H1 (cell line): Measurements from ENCODE around the gene LRP3. TPM values are rescaled to one million over a fixed set of nuclear protein-coding genes. Genes with fewer than 3 reads are reported as not detected.
A peak's percentile ranks its signal among the peaks of the same experiment; 100 is the strongest.

Source experiments
- CTCF ChIA-PET: fragments of 300-600 bp; sonication (Branson Sonifier 250); formaldehyde crosslinking; loops from one replicate; lab custom pipeline; 2021; ENCODE audit not compliant: partially characterized antibody; lab: Charles Lee
- POLR2A ChIA-PET: fragments of 300-600 bp; sonication (Branson Sonifier 250); formaldehyde crosslinking; loops from one replicate; lab custom pipeline; 2021; ENCODE audit warnings: inconsistent platforms; ENCODE audit not compliant: partially characterized antibody; lab: Charles Lee
- DNase-seq, 2 experiments: peaks; one replicate each; pipeline versions ENCODE4 v3.0.0 to v3.0.0-alpha.2; 2010 to 2022; ENCODE audit warnings: low spot score in 2 of 2, low read depth in 1 of 2, mixed read lengths in 1 of 2
- FAIRE-seq: peaks from 2 replicates; lab custom pipeline; 2011; peaks lifted over from hg19 to GRCh38; lab: Jason Lieb, UNC
- H2AFZ ChIP-seq: 2 replicates; pipeline ENCODE4 v1.8.1; 2012; ENCODE audit warnings: low read length, inconsistent platforms
- H2AK5ac ChIP-seq: 2 replicates; pipeline ENCODE4 v1.6.1; 2013; ENCODE audit warnings: low read depth, low read length
- H2BK120ac ChIP-seq: replicated peaks from 2 replicates; pipeline ENCODE3; 2013; ENCODE audit warnings: low read depth, low read length, inconsistent platforms
- H2BK12ac ChIP-seq: 2 replicates; pipeline ENCODE4 v1.6.1; 2013; ENCODE audit warnings: low read depth, low read length
- H2BK15ac ChIP-seq: 2 replicates; pipeline ENCODE4 v1.6.1; 2013; ENCODE audit warnings: low read length
- H2BK20ac ChIP-seq: 2 replicates; pipeline ENCODE4 v1.6.1; 2013; ENCODE audit warnings: low read length
- H2BK5ac ChIP-seq: 2 replicates; pipeline ENCODE4 v1.6.1; 2013; ENCODE audit warnings: low read depth, low read length
- H3K14ac ChIP-seq: 2 replicates; pipeline ENCODE4 v1.6.1; 2013; ENCODE audit warnings: inconsistent platforms; ENCODE audit not compliant: insufficient read length
- H3K18ac ChIP-seq: 2 replicates; pipeline ENCODE4 v1.6.1; 2013; ENCODE audit warnings: low read length; ENCODE audit errors: extremely low read depth
- H3K23ac ChIP-seq: 2 replicates; pipeline ENCODE4 v1.6.1; 2013; ENCODE audit warnings: inconsistent platforms; ENCODE audit not compliant: insufficient read length
- H3K23me2 ChIP-seq: 2 replicates; pipeline ENCODE4 v1.6.1; 2013; ENCODE audit warnings: low read depth, low read length
- H3K27ac ChIP-seq: 2 replicates; pipeline ENCODE4 v1.6.1; 2011; ENCODE audit warnings: low read depth, low read length, inconsistent platforms
- H3K27me3 ChIP-seq, 4 experiments: replicated peaks in 1 of 4; 1 replicate in 1 of 4; 2 replicates in 3 of 4; pipeline versions ENCODE4 v1.6.1 to v1.8.1; 2011 to 2013; ENCODE audit warnings: low read length in 3 of 4, mild to moderate bottlenecking in 3 of 4, inconsistent platforms in 2 of 4, mixed read lengths in 2 of 4, moderate library complexity in 1 of 4; ENCODE audit not compliant: control insufficient read depth in 3 of 4, insufficient read depth in 3 of 4; ENCODE audit errors: extremely low read depth in 1 of 4
- H3K36me3 ChIP-seq, 4 experiments: 2 replicates each; pipeline versions ENCODE4 v1.6.1 to v1.8.1; 2011 to 2013; ENCODE audit warnings: mild to moderate bottlenecking in 4 of 4, low read length in 3 of 4, moderate library complexity in 2 of 4, control low read depth in 1 of 4, inconsistent platforms in 1 of 4; ENCODE audit not compliant: insufficient read depth in 4 of 4, control insufficient read depth in 2 of 4
- H3K4ac ChIP-seq: replicated peaks from 2 replicates; pipeline ENCODE3; 2013; ENCODE audit warnings: low read length, low read depth, mixed read lengths, inconsistent platforms; ENCODE audit not compliant: insufficient read length
- H3K4me1 ChIP-seq, 4 experiments: replicated peaks in 1 of 4; 1 replicate in 1 of 4; 2 replicates in 3 of 4; pipeline versions ENCODE4 v1.6.1 to v1.8.1; 2011 to 2013; ENCODE audit warnings: low read length in 3 of 4, inconsistent platforms in 2 of 4, mixed read lengths in 1 of 4; ENCODE audit not compliant: insufficient read depth in 4 of 4, control insufficient read depth in 3 of 4
- H3K4me2 ChIP-seq, 2 experiments: 2 replicates each; pipeline versions ENCODE4 v1.6.1 to v1.8.1; 2011 to 2013; ENCODE audit warnings: low read depth in 2 of 2, low read length in 2 of 2, control low read depth in 1 of 2, inconsistent platforms in 1 of 2, mild to moderate bottlenecking in 1 of 2; ENCODE audit not compliant: insufficient read depth in 1 of 2
- H3K4me3 ChIP-seq, 4 experiments: fragments of 200-600, 300-600 bp in 1 of 4; sonication (generic), shearing (Covaris generic), sonication (Bioruptor Twin) in 1 of 4; 2 replicates each; pipeline versions ENCODE4 v1.5.1 to v1.8.1; 2011 to 2016; ENCODE audit warnings: low read length in 4 of 4, low read depth in 3 of 4, control low read depth in 2 of 4, inconsistent platforms in 2 of 4, mild to moderate bottlenecking in 2 of 4, mixed read lengths in 1 of 4, moderate library complexity in 1 of 4; ENCODE audit not compliant: insufficient read depth in 2 of 4; ENCODE audit errors: extremely low read depth in 1 of 4
- H3K56ac ChIP-seq: replicated peaks from 2 replicates; pipeline ENCODE3; 2013; ENCODE audit warnings: low read depth, mild to moderate bottlenecking, mixed read lengths, low read length, inconsistent platforms; ENCODE audit not compliant: insufficient read length
- H3K79me1 ChIP-seq: 2 replicates; pipeline ENCODE4 v1.6.1; 2013; ENCODE audit warnings: low read depth, low read length, control low read depth
- H3K79me2 ChIP-seq, 2 experiments: 2 replicates each; pipeline versions ENCODE4 v1.6.1 to v1.8.1; 2012 to 2013; ENCODE audit warnings: low read length in 2 of 2, mild to moderate bottlenecking in 2 of 2, inconsistent platforms in 1 of 2; ENCODE audit not compliant: insufficient read depth in 2 of 2, control insufficient read depth in 1 of 2
- H3K9ac ChIP-seq, 4 experiments: replicated peaks in 1 of 4; 1 replicate in 1 of 4; 2 replicates in 3 of 4; pipeline versions ENCODE4 v1.6.1 to v1.8.1; 2011 to 2013; ENCODE audit warnings: low read depth in 3 of 4, low read length in 3 of 4, control low read depth in 2 of 4, mild to moderate bottlenecking in 2 of 4, moderate library complexity in 2 of 4, inconsistent platforms in 1 of 4; ENCODE audit errors: extremely low read depth in 1 of 4
- H3K9me3 ChIP-seq, 2 experiments: 2 replicates each; pipeline versions ENCODE4 v1.6.1 to v1.8.1; 2012 to 2013; ENCODE audit warnings: mild to moderate bottlenecking in 2 of 2, moderate library complexity in 2 of 2, control low read depth in 1 of 2, inconsistent platforms in 1 of 2, low read depth in 1 of 2, low read length in 1 of 2, mixed read lengths in 1 of 2; ENCODE audit not compliant: insufficient read depth in 2 of 2
- H4K20me1 ChIP-seq, 2 experiments: replicated peaks in 1 of 2; 2 replicates each; pipeline versions ENCODE3 to v1.8.1; 2011 to 2013; ENCODE audit warnings: inconsistent platforms in 2 of 2, low read length in 2 of 2, mild to moderate bottlenecking in 1 of 2; ENCODE audit not compliant: insufficient read depth in 2 of 2, control insufficient read depth in 1 of 2
- H4K5ac ChIP-seq: 2 replicates; pipeline ENCODE4 v1.6.1; 2013; ENCODE audit warnings: low read length, low read depth, mixed read lengths, inconsistent platforms; ENCODE audit not compliant: insufficient read length
- H4K8ac ChIP-seq: 2 replicates; pipeline ENCODE4 v1.8.0; 2013; ENCODE audit warnings: mild to moderate bottlenecking, moderate library complexity, low read length, inconsistent platforms; ENCODE audit not compliant: insufficient read depth; ENCODE audit errors: extremely low read depth
- H4K91ac ChIP-seq: replicated peaks from 2 replicates; pipeline ENCODE3; 2013; ENCODE audit warnings: low read length, mixed read lengths, inconsistent platforms; ENCODE audit not compliant: insufficient read length
- BRCA1 ChIP-seq: IDR thresholded peaks from 2 replicates; pipeline ENCODE4 v1.6.1; 2012; ENCODE audit warnings: low read depth, low read length, improper control_type of control experiment
- CREB1 ChIP-seq: IDR thresholded peaks from 2 replicates; pipeline ENCODE4 v1.6.1; 2012; ENCODE audit warnings: inconsistent platforms
- GTF2F1 ChIP-seq: IDR thresholded peaks from 2 replicates; pipeline ENCODE4 v1.6.1; 2012; ENCODE audit warnings: low read depth, low read length, improper control_type of control experiment, borderline replicate concordance
- POU5F1 ChIP-seq: IDR thresholded peaks from 2 replicates; pipeline ENCODE4 v1.6.1; 2011; ENCODE audit warnings: low read depth, mild to moderate bottlenecking, low read length, moderate library complexity
- RFX5 ChIP-seq: IDR thresholded peaks from 2 replicates; pipeline ENCODE4 v1.6.1; 2011; ENCODE audit warnings: low read depth, low read length, improper control_type of control experiment, borderline replicate concordance
- SRF ChIP-seq: IDR thresholded peaks from 2 replicates; pipeline ENCODE4 v1.6.1; 2011; ENCODE audit warnings: mild to moderate bottlenecking, low read depth, low read length, moderate library complexity
- WGBS, 2 experiments: shearing (Covaris generic) in 1 of 2; methylation state at CpG; one replicate each; pipeline versions ENCODE4 v1.1.6 to v1.1.7; 2013 to 2015; ENCODE audit warnings: low lambda C conversion rate in 2 of 2, mixed read lengths in 2 of 2, inconsistent platforms in 1 of 2, low coverage in 1 of 2, missing lambda C conversion rate in 1 of 2; ENCODE audit not compliant: insufficient replicate concordance in 2 of 2, insufficient coverage in 1 of 2, insufficient read length in 1 of 2; ENCODE audit errors: extremely low coverage in 1 of 2, missing lambda C conversion rate in 1 of 2; 5-methylcytosine and 5-hydroxymethylcytosine counted together
- polyA plus RNA-seq, 7 experiments: library from polyadenylated mRNA; depleted of rRNA in 3 of 7; stranded (reverse) in 5 of 7; unstranded in 2 of 7; fragments of >200 nt in 5 of 7; fragments of 200-250 nt in 2 of 7; gene quantifications; 1 replicate in 5 of 7; 2 replicates in 1 of 7; 4 replicates in 1 of 7; pipeline versions ENCODE4 v1.2.1 to v1.2.3, GENCODE V29; 2011 to 2013; ENCODE audit warnings: missing spikeins in 2 of 7, mixed read lengths in 2 of 7
- total RNA-seq: library from RNA; stranded (reverse); fragmentation: NEBNext Ultra II Directional; extraction: Animal tissue kit (Norgen Biotek cat#: 25700); gene quantifications from 2 replicates; pipeline ENCODE4 v1.2.1, GENCODE V29; 2021

LRP3 gene
- total and polyA plus RNA-seq, 2 of the 8 experiments (the other 6 are each of a cell fraction or from before 2014, with no cell fraction given) = 30.3 to 33.7 TPM

DNA sequence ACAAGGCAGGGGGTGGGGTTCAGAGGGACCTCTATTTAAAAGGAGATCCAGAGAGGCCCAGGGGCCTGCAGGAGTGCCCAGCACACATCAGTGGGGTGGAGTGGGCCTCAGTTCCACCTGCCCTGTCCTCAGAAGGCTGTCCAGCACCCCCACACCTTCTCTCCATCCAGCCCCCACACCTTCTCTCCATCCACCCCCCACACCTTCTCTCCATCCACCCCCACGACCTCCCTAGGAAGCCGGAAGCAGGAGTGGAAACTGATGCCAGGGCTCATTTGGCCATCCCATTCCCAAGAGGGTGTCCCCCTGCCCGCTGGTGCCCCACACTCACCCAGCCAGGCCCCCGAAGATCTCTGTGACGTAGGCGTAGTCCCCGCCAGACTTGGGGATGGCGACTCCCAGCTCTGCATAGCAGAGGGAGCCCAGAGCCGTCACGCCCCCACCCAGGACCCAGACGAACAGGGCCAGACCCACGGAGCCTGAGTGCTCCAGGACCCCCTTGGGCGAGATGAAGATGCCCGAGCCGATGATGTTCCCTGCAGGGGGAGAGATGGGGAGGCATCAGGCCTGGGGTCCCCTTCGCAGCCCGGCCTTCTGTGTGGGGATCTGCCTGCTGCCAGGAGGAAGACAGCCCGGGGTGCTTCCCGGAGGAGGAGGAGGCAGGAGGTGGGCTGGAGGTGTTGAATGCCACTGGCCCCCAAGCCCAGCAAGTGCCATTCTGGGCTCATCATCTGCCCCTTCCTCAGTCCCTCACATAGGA is 21.5 kb downstream of the LRP3 start:
- Histone ChIP-seq H3K27me3 (no peaks in the 10 kb centered on the region), H3K36me3 (no peaks in the 10 kb centered on the region), H4K91ac (no peak overlapping the region), H2BK12ac (no peak overlapping the region), H3K79me2 (no peaks in the 10 kb centered on the region), H2AFZ (no peak overlapping the region), H3K4me3 (no peak overlapping the region), H4K8ac (peak overlapping the region; percentile 9; the same call in 1 of the 2 replicates), H3K23me2 (no peaks in the 10 kb centered on the region), H3K9ac (no peak overlapping the region), H2BK15ac (no peak overlapping the region), H2BK5ac (no peak overlapping the region), H3K23ac (no peak overlapping the region)
- DNase-seq = no peak
- ChIA-PET POLR2A (interaction anchor here (1.4 kb wide), 1 partner anchor 9 kb away, joined by 3 read pairs; no protein-coding TSS in a partner anchor), CTCF (interaction anchor here (0.6 to 3.8 kb wide), 14 partner anchors 8 to 933 kb away, joined by 3 to 21 read pairs (median 4); partner anchors contain the start of gene SLC7A10)
- no peak for TF ChIP-seq BRCA1
- TF ChIP-seq POU5F1 = no peak
- no peak for TF ChIP-seq RFX5
- no peak for TF ChIP-seq SRF
- TF ChIP-seq GTF2F1 = no peak
- no peak for TF ChIP-seq CREB1
- TF ChIP-seq, all 59 proteins: peak for 0
- no peak overlapping the region for H2BK20ac ChIP-seq
- H3K27ac ChIP-seq = no peak overlapping the region
- H3K9me3 ChIP-seq = no peaks in the 10 kb centered on the region
- peaks cover 0 to 2% (median under 1%) of the 10 kb centered on the region in 4 experiments; a peak in 3 of 7 replicates for H3K4me1 ChIP-seq
- no peak overlapping the region for H3K56ac ChIP-seq
- no peak overlapping the region for H3K4me2 ChIP-seq
- H3K14ac ChIP-seq = no peak overlapping the region
- H3K79me1 ChIP-seq = no peaks in the 10 kb centered on the region
- no peak overlapping the region for H3K18ac ChIP-seq
- no peak overlapping the region for H2BK120ac ChIP-seq
- no peak overlapping the region for H4K5ac ChIP-seq
- WGBS, 2 experiments = 81% methylated on average over 18 of the region's 19 CpGs; no CpG with 5 or more reads in 1 of the 2 experiments
- H2AK5ac ChIP-seq = no peak overlapping the region
- H4K20me1 ChIP-seq = peaks cover 0 to 2% of the 10 kb centered on the region in 2 experiments
- no peak for FAIRE-seq
- no peak overlapping the region for H3K4ac ChIP-seq
